ENCODE data around the gene TXNRD2.

The TXNRD2 gene

GRCh38 chr22:19877626-19878339 lies 63.8 kb downstream of the TXNRD2 start:
- DNase-seq = no peak

GRCh38 chr22:19876941-19877625 lies 64.5 kb downstream of the TXNRD2 start:
- no peak for DNase-seq

- DNase-seq = no peak
Measured at GRCh38 chr22:19876314-19876940, 65.2 kb downstream of the TXNRD2 start.

- no peak for DNase-seq
Measured at GRCh38 chr22:19875531-19876313, 65.9 kb downstream of the TXNRD2 start.

GRCh38 chr22:19875061-19875530 lies 66.5 kb downstream of the TXNRD2 start:
- DNase-seq = no peak

GRCh38 chr22:19874307-19875060 lies 67.1 kb downstream of the TXNRD2 start:
- DNase-seq = no peak

- no peak for DNase-seq
Measured at GRCh38 chr22:19873960-19874306, 67.7 kb downstream of the TXNRD2 start.

GRCh38 chr22:19873138-19873959 lies 68.3 kb downstream of the TXNRD2 start:
- no peak for DNase-seq

- no peak for DNase-seq
Measured at GRCh38 chr22:19872779-19873137, 68.9 kb downstream of the TXNRD2 start.

GRCh38 chr22:19871845-19872778 lies 69.5 kb downstream of the TXNRD2 start:
- DNase-seq = no peak

GRCh38 chr22:19871023-19871844 lies 70.4 kb downstream of the TXNRD2 start:
- no peak for DNase-seq

GRCh38 chr22:19870153-19871022 lies 71.2 kb downstream of the TXNRD2 start:
- DNase-seq = no peak

- no peak for DNase-seq
Measured at GRCh38 chr22:19869497-19870152, 72.0 kb downstream of the TXNRD2 start.

- peak in 32 of 56 donors; percentile 16 to 77 (median 36) for DNase-seq
Measured at GRCh38 chr22:19868773-19869471, 72.7 kb downstream of the TXNRD2 start.

GRCh38 chr22:19868333-19868732 lies 73.3 kb downstream of the TXNRD2 start:
- DNase-seq = no peak

GRCh38 chr22:19867617-19868016 lies 74.0 kb downstream of the TXNRD2 start:
- DNase-seq = no peak

All from amygdala (tissue), 56 donors.